Glutamatergic neuron (in vitro differentiated cells): ENCODE results near the gene PRCP. TPM values are rescaled to one million over a fixed set of nuclear protein-coding genes. Genes with fewer than 3 reads are reported as not detected.

ENCODE experiments used
- DNase-seq: peaks from one replicate; pipeline ENCODE4 v3.0.0; 2022
- H3K27ac Mint-ChIP-seq: one replicate; pipeline ENCODE4 v1.8.0; 2020; ENCODE audit warnings: mild to moderate bottlenecking, mixed read lengths, inconsistent platforms; ENCODE audit not compliant: unreplicated experiment
- H3K27me3 Mint-ChIP-seq: one replicate; pipeline ENCODE4 v1.8.0; 2020; ENCODE audit warnings: mild to moderate bottlenecking, moderate library complexity, mixed read lengths, inconsistent platforms; ENCODE audit not compliant: unreplicated experiment
- H3K36me3 Mint-ChIP-seq: one replicate; pipeline ENCODE4 v1.8.0; 2020; ENCODE audit warnings: mild to moderate bottlenecking, mixed read lengths, inconsistent platforms; ENCODE audit not compliant: unreplicated experiment
- H3K4me1 Mint-ChIP-seq: one replicate; pipeline ENCODE4 v1.8.0; 2020; ENCODE audit warnings: mild to moderate bottlenecking, low read depth, mixed read lengths, inconsistent platforms; ENCODE audit not compliant: unreplicated experiment
- H3K4me3 Mint-ChIP-seq: one replicate; pipeline ENCODE4 v1.8.0; 2020; ENCODE audit warnings: mild to moderate bottlenecking, mixed read lengths, inconsistent platforms; ENCODE audit not compliant: unreplicated experiment
- H3K9me3 Mint-ChIP-seq: one replicate; pipeline ENCODE4 v1.8.0; 2020; ENCODE audit warnings: mild to moderate bottlenecking, moderate library complexity, mixed read lengths, inconsistent platforms; ENCODE audit not compliant: unreplicated experiment
- total RNA-seq: library from RNA; stranded (reverse); fragmentation: NEBNext Ultra II Directional; extraction: Animal tissue kit (Norgen Biotek cat#: 25700); gene quantifications from one replicate; pipeline ENCODE4 v1.2.1, GENCODE V29; 2021; ENCODE audit not compliant: unreplicated experiment
- TF ChIP-seq, protein P1 (sequence below): fragments of 200-600 bp; sonication (generic); IDR thresholded peaks from one replicate; pipeline ENCODE4 v1.5.0; 2021; ENCODE audit not compliant: partially characterized antibody, unreplicated experiment

PRCP gene
- total RNA-seq, 1 donor from 2014 or later: 12.3 TPM

DNA sequence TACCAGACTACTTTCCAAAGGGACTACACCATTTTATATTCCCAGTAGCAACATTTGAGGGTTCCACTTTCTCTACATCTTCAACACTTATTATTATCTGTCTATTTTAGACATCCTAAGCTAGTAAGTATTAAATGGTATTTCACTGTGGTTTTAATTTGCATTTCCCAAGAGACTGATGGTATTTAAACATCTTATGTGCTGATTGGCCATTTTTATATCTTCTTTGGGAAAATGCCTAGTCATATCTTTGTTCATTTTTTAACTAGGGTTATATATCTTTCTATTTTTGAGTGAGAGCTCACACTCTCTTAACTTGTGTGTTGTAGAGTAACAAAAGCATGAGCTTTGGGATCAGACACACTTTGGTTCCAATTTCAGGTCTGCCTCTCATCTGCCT, 73.7 kb downstream of the PRCP start:
- TF ChIP-seq, protein P1, sequence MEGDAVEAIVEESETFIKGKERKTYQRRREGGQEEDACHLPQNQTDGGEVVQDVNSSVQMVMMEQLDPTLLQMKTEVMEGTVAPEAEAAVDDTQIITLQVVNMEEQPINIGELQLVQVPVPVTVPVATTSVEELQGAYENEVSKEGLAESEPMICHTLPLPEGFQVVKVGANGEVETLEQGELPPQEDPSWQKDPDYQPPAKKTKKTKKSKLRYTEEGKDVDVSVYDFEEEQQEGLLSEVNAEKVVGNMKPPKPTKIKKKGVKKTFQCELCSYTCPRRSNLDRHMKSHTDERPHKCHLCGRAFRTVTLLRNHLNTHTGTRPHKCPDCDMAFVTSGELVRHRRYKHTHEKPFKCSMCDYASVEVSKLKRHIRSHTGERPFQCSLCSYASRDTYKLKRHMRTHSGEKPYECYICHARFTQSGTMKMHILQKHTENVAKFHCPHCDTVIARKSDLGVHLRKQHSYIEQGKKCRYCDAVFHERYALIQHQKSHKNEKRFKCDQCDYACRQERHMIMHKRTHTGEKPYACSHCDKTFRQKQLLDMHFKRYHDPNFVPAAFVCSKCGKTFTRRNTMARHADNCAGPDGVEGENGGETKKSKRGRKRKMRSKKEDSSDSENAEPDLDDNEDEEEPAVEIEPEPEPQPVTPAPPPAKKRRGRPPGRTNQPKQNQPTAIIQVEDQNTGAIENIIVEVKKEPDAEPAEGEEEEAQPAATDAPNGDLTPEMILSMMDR: no peak

GRCh38 chr11:82823647-82824619, 76.3 kb downstream of the PRCP start:
- H3K27ac Mint-ChIP-seq: no peak overlapping the region
- no peaks in the 10 kb centered on the region for H3K4me1 Mint-ChIP-seq
- DNase-seq: no peak
- H3K4me3 Mint-ChIP-seq: no peak overlapping the region
- no peaks in the 10 kb centered on the region for H3K36me3 Mint-ChIP-seq
- no peaks in the 10 kb centered on the region for H3K27me3 Mint-ChIP-seq
- TF ChIP-seq, protein P1: no peak
- no peaks in the 10 kb centered on the region for H3K9me3 Mint-ChIP-seq

More for the DNA sequence above, 73.7 kb downstream of the PRCP start:
- Mint-ChIP-seq H3K36me3 (no peaks in the 10 kb centered on the region), H3K9me3 (no peaks in the 10 kb centered on the region), H3K27me3 (no peaks in the 10 kb centered on the region), H3K4me3 (no peak overlapping the region), H3K27ac (no peak overlapping the region), H3K4me1 (no peaks in the 10 kb centered on the region)
- DNase-seq: no peak

GRCh38 chr11:82818409-82819043, 81.7 kb downstream of the PRCP start:
- no peaks in the 10 kb centered on the region for H3K27me3 Mint-ChIP-seq
- H3K9me3 Mint-ChIP-seq: no peaks in the 10 kb centered on the region
- peaks cover 2% of the 10 kb centered on the region for H3K4me1 Mint-ChIP-seq
- TF ChIP-seq, protein P1: no peak
- DNase-seq: no peak
- H3K36me3 Mint-ChIP-seq: no peaks in the 10 kb centered on the region
- H3K27ac Mint-ChIP-seq: no peak overlapping the region
- no peak overlapping the region for H3K4me3 Mint-ChIP-seq

DNA sequence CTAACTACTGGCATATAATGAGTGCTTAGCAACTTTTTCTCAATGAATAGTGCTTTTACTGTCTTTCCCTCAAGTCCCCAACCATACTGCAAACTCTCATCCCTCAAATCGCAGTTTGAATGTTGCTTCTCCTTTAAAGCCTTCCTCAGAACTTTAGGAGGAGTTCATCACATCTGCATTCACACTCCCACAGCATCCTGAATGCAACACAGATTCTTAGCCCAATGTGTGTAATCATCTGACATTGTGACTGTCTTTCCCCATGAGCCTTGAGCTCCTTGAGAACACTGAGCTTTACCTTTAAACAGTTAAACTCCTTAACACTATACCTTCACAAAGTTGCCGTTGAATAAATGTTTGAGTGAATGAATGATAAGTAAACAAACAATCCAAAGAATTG, 84.8 kb downstream of the PRCP start:
- H3K9me3 Mint-ChIP-seq: no peaks in the 10 kb centered on the region
- H3K36me3 Mint-ChIP-seq: no peaks in the 10 kb centered on the region
- DNase-seq: no peak
- H3K27ac Mint-ChIP-seq: no peak overlapping the region
- TF ChIP-seq, protein P1: no peak
- H3K4me1 Mint-ChIP-seq: peaks cover 2% of the 10 kb centered on the region
- no peak overlapping the region for H3K4me3 Mint-ChIP-seq
- no peaks in the 10 kb centered on the region for H3K27me3 Mint-ChIP-seq

DNA sequence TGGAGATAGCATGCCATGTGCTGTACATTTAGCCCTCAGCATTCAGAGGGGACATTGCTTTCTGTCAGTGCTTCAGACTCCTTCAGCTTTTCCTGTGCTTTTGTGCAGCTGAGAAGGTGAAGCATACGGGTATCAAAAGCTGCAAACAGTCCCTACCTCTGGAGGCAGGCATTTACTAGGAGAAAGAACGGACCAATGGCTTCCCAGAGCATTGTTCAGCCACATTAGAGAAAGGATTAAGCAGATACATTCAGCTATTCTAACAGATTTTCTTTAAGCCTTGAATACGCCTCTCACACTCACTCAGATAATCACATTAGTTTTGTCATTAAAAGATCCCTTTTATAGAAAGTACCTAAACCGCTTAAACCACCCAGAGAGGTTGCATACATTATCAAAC, 85.9 kb downstream of the PRCP start:
- peaks cover 2% of the 10 kb centered on the region for H3K4me1 Mint-ChIP-seq
- H3K27ac Mint-ChIP-seq: no peak overlapping the region
- TF ChIP-seq, protein P1: no peak
- no peaks in the 10 kb centered on the region for H3K36me3 Mint-ChIP-seq
- H3K27me3 Mint-ChIP-seq: no peaks in the 10 kb centered on the region
- no peak for DNase-seq
- no peaks in the 10 kb centered on the region for H3K9me3 Mint-ChIP-seq
- H3K4me3 Mint-ChIP-seq: no peak overlapping the region
